Cardiac muscle cell (in vitro differentiated cells and primary cell): ENCODE data around the gene MEFV. TPM values are rescaled to one million over a fixed set of nuclear protein-coding genes. Genes with fewer than 3 reads are reported as not detected.

Source experiments
- DNase-seq, 2 donors: peaks; one replicate each; pipeline versions ENCODE4 v3.0.0 to v3.0.0-alpha.2; 2010 to 2017; ENCODE audit warnings: low read depth in 1 of 2, low spot score in 1 of 2
- H3K27ac ChIP-seq: fragments of 200-600 bp; sonication (generic); 2 replicates; pipeline ENCODE4 v1.5.1; 2016
- H3K27me3 ChIP-seq: fragments of 200-600 bp; sonication (generic); 2 replicates; pipeline ENCODE4 v1.6.0; 2016; ENCODE audit warnings: control low read depth
- H3K36me3 ChIP-seq: fragments of 200-600 bp; sonication (generic); 2 replicates; pipeline ENCODE4 v1.5.1; 2016; ENCODE audit warnings: control low read depth
- H3K4me1 ChIP-seq: fragments of 200-600 bp; sonication (generic); 2 replicates; pipeline ENCODE4 v1.8.1; 2017; ENCODE audit warnings: low read depth, mild to moderate bottlenecking, mixed run types
- H3K4me3 ChIP-seq: fragments of 200-600 bp; sonication (generic); 2 replicates; pipeline ENCODE4 v1.5.1; 2016; ENCODE audit warnings: mild to moderate bottlenecking
- H3K9me3 ChIP-seq: fragments of 200-600 bp; sonication (generic); 2 replicates; pipeline ENCODE4 v1.5.1; 2017; ENCODE audit warnings: low read depth, mild to moderate bottlenecking, control low read depth
- polyA plus RNA-seq: library from polyadenylated mRNA; unstranded; fragments of >200 nt; fragmentation: Nextera tagmentation; extraction: Ambion mirVana; gene quantifications from 2 replicates; pipeline ENCODE4 v1.2.1, GENCODE V29; 2016
- total RNA-seq: library from RNA; depleted of rRNA; stranded (reverse); fragments of >200 nt; gene quantifications from 2 replicates; pipeline ENCODE4 v1.2.3, GENCODE V29; 2016
- TF ChIP-seq, protein P1 (sequence below): IDR thresholded peaks from 2 replicates; pipeline ENCODE4 v1.5.1; 2012; ENCODE audit warnings: low read depth, mild to moderate bottlenecking, low read length

The MEFV gene
- total and polyA plus RNA-seq, 2 experiments from 2014 or later = not detected

DNA sequence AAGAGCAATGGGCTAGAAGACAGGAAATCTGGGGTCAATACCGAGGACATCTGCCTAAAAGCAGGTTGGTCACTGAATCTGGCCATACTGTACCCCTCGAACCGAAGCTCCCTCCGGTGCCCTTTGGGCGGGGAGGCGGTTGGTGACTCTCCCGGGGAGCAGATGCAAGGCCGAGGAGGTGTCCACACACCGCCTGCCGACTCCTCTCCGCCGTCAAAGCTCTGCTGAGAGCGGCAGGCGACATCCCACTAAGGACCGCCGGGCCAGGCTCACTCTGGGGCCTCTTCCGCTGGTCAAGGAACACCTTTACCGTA lies 21.9 kb downstream of the MEFV start:
- no peak for DNase-seq
- TF ChIP-seq, protein P1, sequence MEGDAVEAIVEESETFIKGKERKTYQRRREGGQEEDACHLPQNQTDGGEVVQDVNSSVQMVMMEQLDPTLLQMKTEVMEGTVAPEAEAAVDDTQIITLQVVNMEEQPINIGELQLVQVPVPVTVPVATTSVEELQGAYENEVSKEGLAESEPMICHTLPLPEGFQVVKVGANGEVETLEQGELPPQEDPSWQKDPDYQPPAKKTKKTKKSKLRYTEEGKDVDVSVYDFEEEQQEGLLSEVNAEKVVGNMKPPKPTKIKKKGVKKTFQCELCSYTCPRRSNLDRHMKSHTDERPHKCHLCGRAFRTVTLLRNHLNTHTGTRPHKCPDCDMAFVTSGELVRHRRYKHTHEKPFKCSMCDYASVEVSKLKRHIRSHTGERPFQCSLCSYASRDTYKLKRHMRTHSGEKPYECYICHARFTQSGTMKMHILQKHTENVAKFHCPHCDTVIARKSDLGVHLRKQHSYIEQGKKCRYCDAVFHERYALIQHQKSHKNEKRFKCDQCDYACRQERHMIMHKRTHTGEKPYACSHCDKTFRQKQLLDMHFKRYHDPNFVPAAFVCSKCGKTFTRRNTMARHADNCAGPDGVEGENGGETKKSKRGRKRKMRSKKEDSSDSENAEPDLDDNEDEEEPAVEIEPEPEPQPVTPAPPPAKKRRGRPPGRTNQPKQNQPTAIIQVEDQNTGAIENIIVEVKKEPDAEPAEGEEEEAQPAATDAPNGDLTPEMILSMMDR = no peak
- H3K27ac ChIP-seq = peak overlapping the region; percentile 91
- no peaks in the 10 kb centered on the region for H3K9me3 ChIP-seq
- peak overlapping the region; percentile 63 for H3K4me3 ChIP-seq
- H3K4me1 ChIP-seq = peaks cover 8% of the 10 kb centered on the region
- H3K27me3 ChIP-seq = no peaks in the 10 kb centered on the region
- peaks cover 31% of the 10 kb centered on the region for H3K36me3 ChIP-seq

DNA sequence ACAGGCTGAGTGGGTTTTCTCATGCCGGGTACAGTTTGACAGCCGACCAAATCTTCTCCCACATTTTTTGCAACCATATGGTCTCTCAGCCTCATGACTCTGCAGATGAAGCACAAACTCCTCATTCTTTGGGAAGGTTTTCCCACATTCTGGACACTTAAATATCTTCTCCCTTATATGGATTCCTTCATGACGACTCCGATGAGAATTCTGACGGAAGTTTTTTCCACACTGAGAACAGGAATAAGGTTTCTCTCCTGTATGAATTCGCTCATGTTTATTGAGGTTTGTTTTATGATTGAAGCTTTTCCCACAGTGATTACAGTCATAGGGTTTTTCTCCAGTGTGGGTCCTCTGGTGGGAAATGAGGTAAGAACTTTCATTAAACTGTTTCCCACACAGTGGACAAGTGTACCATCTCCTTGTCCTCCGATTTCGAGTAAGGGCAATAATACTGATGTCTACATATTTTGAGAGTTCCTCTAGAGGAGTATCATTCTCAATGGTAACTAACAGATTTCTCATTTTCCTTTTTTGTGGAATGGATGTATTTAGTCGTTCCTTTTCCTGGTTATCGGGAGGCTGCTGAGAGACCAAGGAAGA lies 32.4 kb downstream of the MEFV start:
- no peak overlapping the region for H3K4me3 ChIP-seq
- DNase-seq = no peak
- no peak overlapping the region for H3K27ac ChIP-seq
- no peaks in the 10 kb centered on the region for H3K4me1 ChIP-seq
- peaks cover 39% of the 10 kb centered on the region for H3K36me3 ChIP-seq
- no peaks in the 10 kb centered on the region for H3K9me3 ChIP-seq
- H3K27me3 ChIP-seq = no peaks in the 10 kb centered on the region
- TF ChIP-seq, protein P1 = no peak

DNA sequence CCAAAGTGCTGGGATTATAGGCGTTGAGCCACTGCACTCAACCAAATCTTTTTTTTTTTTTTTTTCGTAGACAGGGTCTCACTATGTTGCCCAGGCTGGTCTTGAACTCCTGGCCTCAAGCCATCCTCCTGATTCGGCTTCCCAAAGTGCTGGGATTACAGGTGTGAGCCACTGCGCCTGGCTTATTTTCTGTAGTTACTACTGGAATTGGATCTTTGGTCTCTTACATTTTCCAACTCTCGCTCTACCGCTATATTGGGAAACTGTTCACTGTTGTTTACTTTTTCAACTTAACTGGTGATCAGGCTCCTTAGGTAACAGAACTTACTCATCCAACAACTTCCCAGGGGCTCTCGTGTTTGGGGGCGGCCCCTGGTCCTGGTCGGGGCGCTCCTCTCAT lies 35.6 kb downstream of the MEFV start:
- TF ChIP-seq, protein P1 = no peak
- no peaks in the 10 kb centered on the region for H3K9me3 ChIP-seq
- no peaks in the 10 kb centered on the region for H3K27me3 ChIP-seq
- H3K36me3 ChIP-seq = peaks cover 15% of the 10 kb centered on the region
- no peak overlapping the region for H3K4me3 ChIP-seq
- H3K4me1 ChIP-seq = no peaks in the 10 kb centered on the region
- no peak for DNase-seq
- no peak overlapping the region for H3K27ac ChIP-seq

DNA sequence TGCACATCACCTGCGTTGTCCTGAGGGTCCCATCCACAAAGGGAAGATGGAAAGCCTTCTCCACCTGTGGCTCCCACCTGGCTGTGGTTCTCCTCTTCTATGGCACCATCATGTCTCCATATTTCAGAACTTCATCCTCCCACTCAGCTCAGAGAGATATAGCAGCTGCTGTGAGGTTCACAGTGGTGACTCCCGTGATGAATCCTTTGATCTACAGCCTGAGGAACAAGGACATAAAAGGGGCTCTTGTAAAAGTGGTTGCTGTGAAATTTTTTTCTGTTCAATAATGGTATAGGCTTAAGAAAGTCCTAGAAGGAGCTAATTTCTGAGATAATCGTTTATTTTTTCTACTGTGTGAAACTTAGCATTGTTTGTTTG lies 40.2 kb downstream of the MEFV start:
- no peaks in the 10 kb centered on the region for H3K27me3 ChIP-seq
- H3K9me3 ChIP-seq = no peaks in the 10 kb centered on the region
- H3K36me3 ChIP-seq = no peaks in the 10 kb centered on the region
- no peak overlapping the region for H3K27ac ChIP-seq
- H3K4me3 ChIP-seq = no peak overlapping the region
- TF ChIP-seq, protein P1 = no peak
- no peak for DNase-seq
- no peaks in the 10 kb centered on the region for H3K4me1 ChIP-seq

DNA sequence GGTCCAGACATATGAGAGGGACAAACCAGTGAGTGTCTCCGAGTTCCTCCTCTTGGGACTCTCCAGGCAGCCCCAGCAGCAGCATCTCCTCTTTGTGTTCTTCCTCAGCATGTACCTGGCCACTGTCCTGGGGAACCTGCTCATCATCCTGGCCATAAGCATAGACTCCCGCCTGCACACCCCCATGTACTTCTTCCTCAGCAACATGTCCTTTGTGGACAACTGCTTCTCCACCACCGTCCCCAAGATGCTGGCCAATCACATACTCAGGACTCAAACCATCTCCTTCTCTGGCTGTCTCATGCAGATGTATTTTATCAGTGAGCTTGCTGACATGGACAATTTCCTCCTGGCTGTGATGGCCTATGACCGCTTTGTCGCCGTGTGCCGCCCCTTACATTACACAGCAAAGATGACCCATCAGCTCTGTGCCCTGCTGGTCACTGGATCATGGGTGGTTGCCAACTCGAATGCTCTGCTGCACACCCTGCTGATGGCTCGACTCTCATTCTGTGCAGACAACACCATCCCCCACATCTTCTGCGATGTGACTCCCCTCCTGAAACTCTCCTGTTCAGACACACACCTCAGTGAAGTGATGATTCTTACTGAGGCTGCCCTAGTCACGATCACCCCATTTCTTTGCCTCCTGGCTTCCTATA lies 40.7 kb downstream of the MEFV start:
- DNase-seq = no peak
- no peaks in the 10 kb centered on the region for H3K36me3 ChIP-seq
- H3K4me3 ChIP-seq = no peak overlapping the region
- no peaks in the 10 kb centered on the region for H3K27me3 ChIP-seq
- H3K4me1 ChIP-seq = no peaks in the 10 kb centered on the region
- no peaks in the 10 kb centered on the region for H3K9me3 ChIP-seq
- H3K27ac ChIP-seq = no peak overlapping the region
- TF ChIP-seq, protein P1 = no peak
